IPS-20b (cell line): ENCODE measurements around the gene ARHGAP15.

Experiments
- H3K27ac ChIP-seq: one replicate; pipeline ENCODE4 v1.5.1; 2013; ENCODE audit warnings: low read length
- H3K27me3 ChIP-seq: 2 replicates; pipeline ENCODE4 v1.6.1; 2013; ENCODE audit warnings: mild to moderate bottlenecking, low read length, inconsistent platforms; ENCODE audit not compliant: insufficient read depth
- H3K36me3 ChIP-seq: 2 replicates; pipeline ENCODE4 v1.6.1; 2013; ENCODE audit warnings: low read depth, mild to moderate bottlenecking, inconsistent platforms, low read length, moderate library complexity; ENCODE audit not compliant: insufficient read depth
- H3K4me1 ChIP-seq: 2 replicates; pipeline ENCODE4 v1.6.1; 2013; ENCODE audit warnings: mild to moderate bottlenecking, control low read depth, inconsistent platforms, low read length, moderate library complexity; ENCODE audit not compliant: insufficient read depth
- H3K4me3 ChIP-seq: 2 replicates; pipeline ENCODE4 v1.5.1; 2013; ENCODE audit warnings: mild to moderate bottlenecking, low read length, inconsistent platforms
- H3K9ac ChIP-seq: 2 replicates; pipeline ENCODE4 v1.6.1; 2013; ENCODE audit warnings: low read depth, mild to moderate bottlenecking, inconsistent platforms, low read length, moderate library complexity
- H3K9me3 ChIP-seq: 2 replicates; pipeline ENCODE4 v1.6.1; 2013; ENCODE audit warnings: mild to moderate bottlenecking, low read depth, low read length, inconsistent platforms; ENCODE audit not compliant: insufficient read depth

ARHGAP15 gene

GRCh38 chr2:143697744-143698143 lies 568.5 kb downstream of the ARHGAP15 start:
- Histone ChIP-seq H3K9me3 (no peaks in the 10 kb centered on the region), H3K4me3 (no peak overlapping the region), H3K27ac (no peak overlapping the region), H3K9ac (no peak overlapping the region), H3K4me1 (peaks cover 6% of the 10 kb centered on the region; the same call in 1 of the 2 replicates), H3K36me3 (no peaks in the 10 kb centered on the region), H3K27me3 (no peaks in the 10 kb centered on the region)

GRCh38 chr2:143698352-143698751 lies 569.1 kb downstream of the ARHGAP15 start:
- Histone ChIP-seq H3K4me3 (no peak overlapping the region), H3K27me3 (no peaks in the 10 kb centered on the region), H3K36me3 (no peaks in the 10 kb centered on the region), H3K4me1 (no peaks in the 10 kb centered on the region), H3K9me3 (no peaks in the 10 kb centered on the region), H3K27ac (no peak overlapping the region), H3K9ac (no peak overlapping the region)

GRCh38 chr2:143698888-143699570 lies 569.8 kb downstream of the ARHGAP15 start:
- Histone ChIP-seq H3K9ac (no peak overlapping the region), H3K9me3 (no peaks in the 10 kb centered on the region), H3K36me3 (no peaks in the 10 kb centered on the region), H3K27me3 (no peaks in the 10 kb centered on the region), H3K27ac (no peak overlapping the region), H3K4me3 (no peak overlapping the region), H3K4me1 (no peaks in the 10 kb centered on the region)

GRCh38 chr2:143700865-143701264 lies 571.6 kb downstream of the ARHGAP15 start:
- no peaks in the 10 kb centered on the region for H3K9me3 ChIP-seq
- H3K27me3 ChIP-seq, result no peaks in the 10 kb centered on the region
- H3K27ac ChIP-seq, result no peak overlapping the region
- no peaks in the 10 kb centered on the region for H3K4me1 ChIP-seq
- no peak overlapping the region for H3K4me3 ChIP-seq
- H3K36me3 ChIP-seq, result no peaks in the 10 kb centered on the region
- no peak overlapping the region for H3K9ac ChIP-seq

- Histone ChIP-seq H3K9me3 (no peaks in the 10 kb centered on the region), H3K27ac (no peak overlapping the region), H3K4me1 (no peaks in the 10 kb centered on the region), H3K9ac (no peak overlapping the region), H3K4me3 (no peak overlapping the region), H3K27me3 (no peaks in the 10 kb centered on the region), H3K36me3 (no peaks in the 10 kb centered on the region)
Measured at GRCh38 chr2:143701785-143702184, 572.6 kb downstream of the ARHGAP15 start.

GRCh38 chr2:143702931-143703330 lies 573.7 kb downstream of the ARHGAP15 start:
- Histone ChIP-seq H3K4me1 (no peaks in the 10 kb centered on the region), H3K4me3 (no peak overlapping the region), H3K27me3 (no peaks in the 10 kb centered on the region), H3K36me3 (no peaks in the 10 kb centered on the region), H3K9ac (no peak overlapping the region), H3K9me3 (no peaks in the 10 kb centered on the region), H3K27ac (no peak overlapping the region)

GRCh38 chr2:143704451-143705106 lies 575.4 kb downstream of the ARHGAP15 start:
- Histone ChIP-seq H3K27me3 (no peaks in the 10 kb centered on the region), H3K4me3 (no peak overlapping the region), H3K9ac (no peak overlapping the region), H3K27ac (no peak overlapping the region), H3K36me3 (no peaks in the 10 kb centered on the region), H3K9me3 (no peaks in the 10 kb centered on the region), H3K4me1 (no peaks in the 10 kb centered on the region)

- Histone ChIP-seq H3K27me3 (no peaks in the 10 kb centered on the region), H3K27ac (no peak overlapping the region), H3K36me3 (no peaks in the 10 kb centered on the region), H3K4me3 (no peak overlapping the region), H3K4me1 (no peaks in the 10 kb centered on the region), H3K9ac (no peak overlapping the region), H3K9me3 (no peaks in the 10 kb centered on the region)
Measured at GRCh38 chr2:143705108-143705707, 576.0 kb downstream of the ARHGAP15 start.

- Histone ChIP-seq H3K9me3 (no peaks in the 10 kb centered on the region), H3K27me3 (no peaks in the 10 kb centered on the region), H3K4me3 (no peak overlapping the region), H3K36me3 (no peaks in the 10 kb centered on the region), H3K27ac (no peak overlapping the region), H3K4me1 (no peaks in the 10 kb centered on the region), H3K9ac (no peak overlapping the region)
Measured at GRCh38 chr2:143706354-143706753, 577.1 kb downstream of the ARHGAP15 start.

GRCh38 chr2:143708682-143709081 lies 579.5 kb downstream of the ARHGAP15 start:
- Histone ChIP-seq H3K36me3 (no peaks in the 10 kb centered on the region), H3K4me3 (no peak overlapping the region), H3K9me3 (no peaks in the 10 kb centered on the region), H3K27me3 (no peaks in the 10 kb centered on the region), H3K4me1 (no peaks in the 10 kb centered on the region), H3K9ac (no peak overlapping the region), H3K27ac (no peak overlapping the region)

- no peaks in the 10 kb centered on the region for H3K27me3 ChIP-seq
- no peaks in the 10 kb centered on the region for H3K36me3 ChIP-seq
- no peaks in the 10 kb centered on the region for H3K4me1 ChIP-seq
- H3K9me3 ChIP-seq, result no peaks in the 10 kb centered on the region
- no peak overlapping the region for H3K9ac ChIP-seq
- H3K4me3 ChIP-seq, result no peak overlapping the region
- no peak overlapping the region for H3K27ac ChIP-seq
Measured at GRCh38 chr2:143710196-143710595, 581.0 kb downstream of the ARHGAP15 start.

- Histone ChIP-seq H3K27me3 (no peaks in the 10 kb centered on the region), H3K9me3 (no peaks in the 10 kb centered on the region), H3K9ac (no peak overlapping the region), H3K36me3 (no peaks in the 10 kb centered on the region), H3K4me1 (no peaks in the 10 kb centered on the region), H3K27ac (no peak overlapping the region), H3K4me3 (no peak overlapping the region)
Measured at GRCh38 chr2:143710879-143711278, 581.7 kb downstream of the ARHGAP15 start.
